ENCODE results near the gene IRF9. TPM values are rescaled to one million over a fixed set of nuclear protein-coding genes. Genes with fewer than 3 reads are reported as not detected.

IRF9 gene
- total and polyA plus RNA-seq, 2 of the 13 experiments (the other 11 are each of a cell fraction or from before 2014, with no cell fraction given): 14.9 to 49.7 TPM

DNA sequence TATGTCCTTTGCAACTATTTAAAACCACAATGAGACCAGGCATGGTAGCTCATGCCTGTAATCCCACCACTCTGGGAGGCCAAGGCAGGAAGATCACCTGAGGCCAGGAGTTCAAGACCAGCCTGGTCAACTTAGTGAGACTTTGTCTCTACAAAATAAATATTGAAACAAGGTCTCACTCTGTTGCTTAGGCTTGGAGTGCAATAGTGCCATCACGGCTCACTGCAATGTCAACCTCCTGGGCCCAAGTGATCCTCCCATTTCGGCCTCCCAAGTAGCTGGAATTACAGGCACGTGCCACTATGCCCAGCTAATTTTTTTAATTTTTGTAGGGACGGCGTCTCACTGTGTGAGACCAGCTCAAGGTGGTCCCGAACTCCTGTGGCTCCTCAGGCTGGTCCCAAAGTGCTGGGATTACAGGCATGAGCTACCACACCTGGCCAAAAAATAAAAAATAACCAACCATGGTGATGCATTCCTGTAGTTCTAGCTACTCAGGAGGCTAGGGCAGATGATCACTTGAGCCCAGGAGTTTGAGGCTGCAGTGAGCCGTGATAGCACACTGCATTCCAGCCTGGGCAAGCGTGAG is 31.6 kb upstream of the IRF9 start (continued):
- TF ChIP-seq ARID5B (CRISPR knock-in tag; IDR thresholded peaks at IDR 0.05) (0 out of 2 replicates have a peak, but pooled peaks have one; percentile 22), NFE2L1 (CRISPR knock-in tag; IDR thresholded peaks at IDR 0.05; ENCODE audit: borderline replicate concordance) (no peak), SALL2 (CRISPR knock-in tag; IDR thresholded peaks at IDR 0.05) (no peak), ZNF7 (CRISPR knock-in tag; IDR thresholded peaks at IDR 0.05) (no peak), ZNF33A (CRISPR knock-in tag; IDR thresholded peaks at IDR 0.05; ENCODE audit: borderline replicate concordance) (no peak), ZNF329 (CRISPR knock-in tag; IDR thresholded peaks at IDR 0.05; ENCODE audit: low read depth) (no peak), MLXIP (CRISPR knock-in tag; IDR thresholded peaks at IDR 0.05; ENCODE audit: borderline replicate concordance) (no peak), ZNF776 (CRISPR knock-in tag; IDR thresholded peaks at IDR 0.05) (no peak), ZMYM3 (CRISPR knock-in tag; IDR thresholded peaks at IDR 0.05) (peak; percentile 87), MATR3 (CRISPR knock-in tag; IDR thresholded peaks at IDR 0.05) (no peak), ZNF781 (CRISPR knock-in tag; IDR thresholded peaks at IDR 0.05; ENCODE audit: borderline replicate concordance, not compliant biosample characterization) (no peak), ZNF503 (CRISPR knock-in tag; IDR thresholded peaks at IDR 0.05) (no peak), ZNF446 (CRISPR knock-in tag; IDR thresholded peaks at IDR 0.05) (no peak), MLLT10 (CRISPR knock-in tag; IDR thresholded peaks at IDR 0.05) (no peak), SIN3B (IDR thresholded peaks at IDR 0.05; ENCODE audit: low read length) (no peak)
- TF ChIP-seq, protein P1, sequence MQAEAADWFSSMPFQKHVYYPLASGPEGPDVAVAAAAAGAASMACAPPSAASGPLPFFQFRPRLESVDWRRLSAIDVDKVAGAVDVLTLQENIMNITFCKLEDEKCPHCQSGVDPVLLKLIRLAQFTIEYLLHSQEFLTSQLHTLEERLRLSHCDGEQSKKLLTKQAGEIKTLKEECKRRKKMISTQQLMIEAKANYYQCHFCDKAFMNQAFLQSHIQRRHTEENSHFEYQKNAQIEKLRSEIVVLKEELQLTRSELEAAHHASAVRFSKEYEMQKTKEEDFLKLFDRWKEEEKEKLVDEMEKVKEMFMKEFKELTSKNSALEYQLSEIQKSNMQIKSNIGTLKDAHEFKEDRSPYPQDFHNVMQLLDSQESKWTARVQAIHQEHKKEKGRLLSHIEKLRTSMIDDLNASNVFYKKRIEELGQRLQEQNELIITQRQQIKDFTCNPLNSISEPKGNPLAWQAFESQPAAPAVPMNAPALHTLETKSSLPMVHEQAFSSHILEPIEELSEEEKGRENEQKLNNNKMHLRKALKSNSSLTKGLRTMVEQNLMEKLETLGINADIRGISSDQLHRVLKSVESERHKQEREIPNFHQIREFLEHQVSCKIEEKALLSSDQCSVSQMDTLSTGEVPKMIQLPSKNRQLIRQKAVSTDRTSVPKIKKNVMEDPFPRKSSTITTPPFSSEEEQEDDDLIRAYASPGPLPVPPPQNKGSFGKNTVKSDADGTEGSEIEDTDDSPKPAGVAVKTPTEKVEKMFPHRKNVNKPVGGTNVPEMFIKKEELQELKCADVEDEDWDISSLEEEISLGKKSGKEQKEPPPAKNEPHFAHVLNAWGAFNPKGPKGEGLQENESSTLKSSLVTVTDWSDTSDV (CRISPR knock-in tag; IDR thresholded peaks at IDR 0.05): no peak
- TF ChIP-seq, protein P2, sequence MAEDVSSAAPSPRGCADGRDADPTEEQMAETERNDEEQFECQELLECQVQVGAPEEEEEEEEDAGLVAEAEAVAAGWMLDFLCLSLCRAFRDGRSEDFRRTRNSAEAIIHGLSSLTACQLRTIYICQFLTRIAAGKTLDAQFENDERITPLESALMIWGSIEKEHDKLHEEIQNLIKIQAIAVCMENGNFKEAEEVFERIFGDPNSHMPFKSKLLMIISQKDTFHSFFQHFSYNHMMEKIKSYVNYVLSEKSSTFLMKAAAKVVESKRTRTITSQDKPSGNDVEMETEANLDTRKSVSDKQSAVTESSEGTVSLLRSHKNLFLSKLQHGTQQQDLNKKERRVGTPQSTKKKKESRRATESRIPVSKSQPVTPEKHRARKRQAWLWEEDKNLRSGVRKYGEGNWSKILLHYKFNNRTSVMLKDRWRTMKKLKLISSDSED (CRISPR knock-in tag; IDR thresholded peaks at IDR 0.05): no peak

Data from HepG2 (cell line).